ENCODE results near the gene FCRL6. TPM values are rescaled to one million over a fixed set of nuclear protein-coding genes. Genes with fewer than 3 reads are reported as not detected.

The FCRL6 gene
- total RNA-seq, 1 donor from 2014 or later, result not detected

GRCh38 chr1:159843459-159843858, 41.3 kb downstream of the FCRL6 start:
- H3K4me3 Mint-ChIP-seq, result no peak overlapping the region
- H3K4me1 Mint-ChIP-seq, result peaks cover 15% of the 10 kb centered on the region
- H3K27ac Mint-ChIP-seq, result peak overlapping the region; percentile 10
- no peaks in the 10 kb centered on the region for H3K9me3 Mint-ChIP-seq
- H3K9me3 ChIP-seq (ENCODE audit: low read depth), result no peaks in the 10 kb centered on the region
- H3K27ac ChIP-seq, result no peak overlapping the region
- H3K4me2 ChIP-seq, result no peak overlapping the region
- no peak overlapping the region for H3K9ac ChIP-seq
- no peak for DNase-seq (ENCODE audit: low spot score)
- TF ChIP-seq EZH2phosphoT487 (IDR thresholded peaks at IDR 0.05) (no peak), CTCF (IDR thresholded peaks at IDR 0.05) (no peak), EZH2 (IDR thresholded peaks at IDR 0.05) (no peak)
- no peaks in the 10 kb centered on the region for H3K36me3 ChIP-seq
- no peaks in the 10 kb centered on the region for H3K79me2 ChIP-seq (ENCODE audit: low read depth)
- H3K27me3 ChIP-seq, result no peaks in the 10 kb centered on the region
- no peaks in the 10 kb centered on the region for H3K4me1 ChIP-seq
- no peak overlapping the region for H3K4me3 ChIP-seq
- no peaks in the 10 kb centered on the region for H3F3A ChIP-seq (ENCODE audit: low read depth)
- H3K36me3 Mint-ChIP-seq, result no peaks in the 10 kb centered on the region
- peaks cover 9% of the 10 kb centered on the region for H3K27me3 Mint-ChIP-seq (ENCODE audit: insufficient read depth, low read depth)
- no peaks in the 10 kb centered on the region for H4K20me1 ChIP-seq (ENCODE audit: low read depth)
- no peak overlapping the region for H2AFZ ChIP-seq (replicated peaks)

DNA sequence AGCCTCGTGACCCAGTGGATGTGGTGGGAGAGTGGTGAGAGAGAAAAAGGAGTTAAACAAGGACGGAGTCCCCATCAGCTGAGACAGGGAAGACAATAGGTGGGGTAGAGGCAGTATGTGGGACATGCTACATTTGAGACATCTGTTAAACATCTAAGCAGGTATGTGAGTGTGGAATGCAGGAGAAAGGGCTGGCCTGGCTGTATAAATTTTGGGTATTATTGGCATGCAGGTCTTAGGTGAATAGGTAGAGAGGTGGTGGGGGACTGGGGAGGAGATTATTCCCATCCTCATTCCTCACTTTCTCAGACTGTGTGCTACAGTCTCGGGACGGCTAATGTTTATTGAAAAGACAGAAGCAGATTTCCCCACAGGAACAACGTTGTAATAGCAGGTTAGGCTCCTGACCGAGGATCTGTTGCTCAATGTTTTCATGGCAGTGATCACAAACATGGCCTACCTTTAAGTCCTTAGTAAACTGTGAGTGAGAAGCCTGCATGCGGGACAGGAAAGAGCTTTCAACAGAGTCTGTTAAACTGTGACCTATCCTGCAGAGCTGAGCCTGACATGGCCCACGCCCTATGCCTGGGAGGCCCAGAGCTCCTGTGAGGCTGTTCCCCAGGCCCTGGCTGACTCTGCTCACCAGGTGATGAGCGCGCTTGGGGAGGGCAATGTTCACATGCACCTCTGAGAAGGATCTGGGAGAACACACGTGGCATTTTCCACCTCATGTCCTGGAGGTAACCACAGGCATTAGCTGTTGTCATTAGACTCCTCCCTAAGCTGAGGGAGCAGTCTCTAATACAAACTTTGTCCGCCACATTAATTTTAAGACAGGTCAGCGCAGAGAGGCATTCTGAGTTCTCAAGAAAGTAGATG, 43.8 kb downstream of the FCRL6 start:
- DNase-seq (ENCODE audit: low spot score), result no peak
- Histone ChIP-seq H3K27ac (no peak overlapping the region), H3K4me1 (no peaks in the 10 kb centered on the region), H3K9me3 (ENCODE audit: low read depth) (no peaks in the 10 kb centered on the region), H3K79me2 (ENCODE audit: low read depth) (no peaks in the 10 kb centered on the region), H3K4me3 (no peak overlapping the region), H2AFZ (replicated peaks) (no peak overlapping the region), H3K4me2 (no peak overlapping the region), H3K9ac (no peak overlapping the region), H4K20me1 (ENCODE audit: low read depth) (no peaks in the 10 kb centered on the region), H3K36me3 (no peaks in the 10 kb centered on the region), H3K27me3 (peaks cover 7% of the 10 kb centered on the region), H3F3A (ENCODE audit: low read depth) (no peaks in the 10 kb centered on the region)
- Mint-ChIP-seq H3K4me1 (peaks cover 8% of the 10 kb centered on the region), H3K27ac (no peak overlapping the region), H3K36me3 (no peaks in the 10 kb centered on the region), H3K27me3 (ENCODE audit: insufficient read depth, low read depth) (peaks cover 19% of the 10 kb centered on the region), H3K4me3 (no peak overlapping the region), H3K9me3 (no peaks in the 10 kb centered on the region)
- no peak for TF ChIP-seq CTCF (IDR thresholded peaks at IDR 0.05)
- TF ChIP-seq EZH2 (IDR thresholded peaks at IDR 0.05), result no peak
- no peak for TF ChIP-seq EZH2phosphoT487 (IDR thresholded peaks at IDR 0.05)

DNA sequence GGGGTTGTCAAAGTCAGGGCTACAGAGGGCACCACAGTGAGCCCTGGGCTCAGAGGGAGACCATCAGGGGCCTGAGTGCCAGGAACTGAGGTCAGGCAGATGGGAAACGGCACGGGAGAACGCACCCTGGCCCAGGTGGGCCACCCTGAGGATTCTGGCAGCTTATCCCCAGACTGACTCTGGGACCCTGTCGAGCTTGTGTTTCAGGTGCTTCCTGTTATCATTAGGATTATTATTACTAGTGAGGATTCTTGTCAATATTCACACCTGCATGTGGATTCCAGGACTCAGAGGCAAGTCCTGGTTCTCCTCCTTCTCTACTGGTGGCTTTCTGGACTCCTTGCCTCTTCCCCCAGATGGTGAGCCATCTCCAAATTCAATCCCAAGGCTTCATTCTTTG, 45.1 kb downstream of the FCRL6 start:
- H3K4me3 Mint-ChIP-seq, result no peak overlapping the region
- no peaks in the 10 kb centered on the region for H3K36me3 Mint-ChIP-seq
- Histone ChIP-seq H3K9me3 (ENCODE audit: low read depth) (no peaks in the 10 kb centered on the region), H2AFZ (replicated peaks) (no peak overlapping the region), H3K4me2 (no peak overlapping the region), H3K4me1 (no peaks in the 10 kb centered on the region), H3K27ac (no peak overlapping the region), H3K79me2 (ENCODE audit: low read depth) (no peaks in the 10 kb centered on the region), H3K36me3 (no peaks in the 10 kb centered on the region), H3K27me3 (peaks cover 12% of the 10 kb centered on the region), H3F3A (ENCODE audit: low read depth) (no peaks in the 10 kb centered on the region), H3K4me3 (no peak overlapping the region), H3K9ac (no peak overlapping the region), H4K20me1 (ENCODE audit: low read depth) (no peaks in the 10 kb centered on the region)
- TF ChIP-seq EZH2phosphoT487 (IDR thresholded peaks at IDR 0.05) (no peak), EZH2 (IDR thresholded peaks at IDR 0.05) (no peak), CTCF (IDR thresholded peaks at IDR 0.05) (no peak)
- H3K4me1 Mint-ChIP-seq, result peaks cover under 1% of the 10 kb centered on the region
- DNase-seq (ENCODE audit: low spot score), result no peak
- H3K27me3 Mint-ChIP-seq (ENCODE audit: insufficient read depth, low read depth), result peaks cover 20% of the 10 kb centered on the region
- no peak overlapping the region for H3K27ac Mint-ChIP-seq
- no peaks in the 10 kb centered on the region for H3K9me3 Mint-ChIP-seq
